Measurements from ENCODE around the gene TMEM91.

Gene TMEM91

GRCh38 chr19:41372501-41372900 is 3.8 kb upstream of the TMEM91 start:
- peaks cover 4% of the 10 kb centered on the region; the same call in 1 of the 2 replicates for H3K4me1 ChIP-seq (ENCODE audit: control insufficient read depth, low read length)
- H3K36me3 ChIP-seq (ENCODE audit: control insufficient read depth, low read length), result no peaks in the 10 kb centered on the region; the same call in 1 of the 2 replicates
- no peaks in the 10 kb centered on the region for H3K9me3 ChIP-seq (ENCODE audit: control insufficient read depth, insufficient read depth, low read length)
- no peaks in the 10 kb centered on the region for H3F3A ChIP-seq (ENCODE audit: control insufficient read depth, insufficient read depth)
- no peaks in the 10 kb centered on the region for H3K27me3 ChIP-seq (ENCODE audit: control insufficient read depth, low read length)
- no peaks in the 10 kb centered on the region for H3K9me2 ChIP-seq (replicated peaks; ENCODE audit: control insufficient read depth, low read length)
- no peak overlapping the region for H3K4me2 ChIP-seq (ENCODE audit: low read length)
- peaks cover 5% of the 10 kb centered on the region; the same call in 1 of the 2 replicates for H3K79me2 ChIP-seq (ENCODE audit: control insufficient read depth, low read length)
- no peaks in the 10 kb centered on the region for H4K20me1 ChIP-seq (ENCODE audit: control insufficient read depth, insufficient read depth, low read depth, low read length)
- H3K27ac ChIP-seq (ENCODE audit: low read depth, low read length), result no peak overlapping the region
- TF ChIP-seq EZH2phosphoT487 (IDR thresholded peaks at IDR 0.05; ENCODE audit: borderline replicate concordance, low read length) (no peak), CTCF (IDR thresholded peaks at IDR 0.05; ENCODE audit: low read depth, low read length, poor library complexity, severe bottlenecking) (no peak)
- H3K4me3 ChIP-seq (ENCODE audit: low read length), result no peak overlapping the region

- H3K4me2 ChIP-seq (ENCODE audit: low read length), result no peak overlapping the region
- peaks cover 3% of the 10 kb centered on the region for H3F3A ChIP-seq (ENCODE audit: control insufficient read depth, insufficient read depth)
- no peaks in the 10 kb centered on the region for H4K20me1 ChIP-seq (ENCODE audit: control insufficient read depth, insufficient read depth, low read depth, low read length)
- no peaks in the 10 kb centered on the region for H3K79me2 ChIP-seq (ENCODE audit: control insufficient read depth, low read length)
- peaks cover 11% of the 10 kb centered on the region for H3K4me1 ChIP-seq (ENCODE audit: control insufficient read depth, low read length)
- no peak overlapping the region for H3K27ac ChIP-seq (ENCODE audit: low read depth, low read length)
- H3K9me3 ChIP-seq (ENCODE audit: control insufficient read depth, insufficient read depth, low read length), result no peaks in the 10 kb centered on the region
- H3K9me2 ChIP-seq (replicated peaks; ENCODE audit: control insufficient read depth, low read length), result no peaks in the 10 kb centered on the region
- no peaks in the 10 kb centered on the region for H3K36me3 ChIP-seq (ENCODE audit: control insufficient read depth, low read length)
- no peaks in the 10 kb centered on the region for H3K27me3 ChIP-seq (ENCODE audit: control insufficient read depth, low read length)
- H3K4me3 ChIP-seq (ENCODE audit: low read length), result no peak overlapping the region
- TF ChIP-seq EZH2phosphoT487 (IDR thresholded peaks at IDR 0.05; ENCODE audit: borderline replicate concordance, low read length) (no peak), CTCF (IDR thresholded peaks at IDR 0.05; ENCODE audit: low read depth, low read length, poor library complexity, severe bottlenecking) (no peak)
Observed at GRCh38 chr19:41373993-41374392, 2.3 kb upstream of the TMEM91 start.

- H3F3A ChIP-seq (ENCODE audit: control insufficient read depth, insufficient read depth), result peaks cover 3% of the 10 kb centered on the region
- no peak for TF ChIP-seq EZH2phosphoT487 (IDR thresholded peaks at IDR 0.05; ENCODE audit: borderline replicate concordance, low read length)
- no peak for TF ChIP-seq CTCF (IDR thresholded peaks at IDR 0.05; ENCODE audit: low read depth, low read length, poor library complexity, severe bottlenecking)
- H3K27me3 ChIP-seq (ENCODE audit: control insufficient read depth, low read length), result no peaks in the 10 kb centered on the region
- no peak overlapping the region for H3K4me2 ChIP-seq (ENCODE audit: low read length)
- H3K79me2 ChIP-seq (ENCODE audit: control insufficient read depth, low read length), result no peaks in the 10 kb centered on the region
- H3K9me2 ChIP-seq (replicated peaks; ENCODE audit: control insufficient read depth, low read length), result no peaks in the 10 kb centered on the region
- H3K4me3 ChIP-seq (ENCODE audit: low read length), result no peak overlapping the region
- H3K36me3 ChIP-seq (ENCODE audit: control insufficient read depth, low read length), result no peaks in the 10 kb centered on the region
- H3K27ac ChIP-seq (ENCODE audit: low read depth, low read length), result no peak overlapping the region
- H3K9me3 ChIP-seq (ENCODE audit: control insufficient read depth, insufficient read depth, low read length), result no peaks in the 10 kb centered on the region
- H3K4me1 ChIP-seq (ENCODE audit: control insufficient read depth, low read length), result peaks cover 11% of the 10 kb centered on the region
- H4K20me1 ChIP-seq (ENCODE audit: control insufficient read depth, insufficient read depth, low read depth, low read length), result no peaks in the 10 kb centered on the region
Observed at GRCh38 chr19:41376998-41377365, 649 bp downstream of the TMEM91 start.
